Endothelial cell of umbilical vein (primary cell): ENCODE results near the gene CD19. TPM values are rescaled to one million over a fixed set of nuclear protein-coding genes. Genes with fewer than 3 reads are reported as not detected.

Source experiments
- BruUV-seq: library from RNA; stranded (reverse); fragments of 400-500 nt; replicated peaks from 2 replicates; lab custom pipeline; 2021; lab: Mats Ljungman, UMichigan
- CTCF ChIA-PET: fragments of 300-600, 350-600 bp; sonication (Branson Sonifier 250); formaldehyde crosslinking; loops from one replicate; lab custom pipeline; 2021; ENCODE audit warnings: antibody characterized with exemption, inconsistent platforms; lab: Charles Lee
- POLR2A ChIA-PET: fragments of 300-600, 350-600 bp; sonication (Branson Sonifier 250); formaldehyde crosslinking; loops from one replicate; lab custom pipeline; 2021; ENCODE audit warnings: antibody characterized with exemption, inconsistent platforms; lab: Charles Lee
- DNase-seq: peaks from one replicate; pipeline ENCODE4 v3.0.0-alpha.2; 2011; ENCODE audit warnings: low read depth, low spot score
- FAIRE-seq: peaks from 2 replicates; lab custom pipeline; 2011; peaks lifted over from hg19 to GRCh38; lab: Jason Lieb, UNC
- H2AFZ ChIP-seq: 2 replicates; pipeline ENCODE4 v1.6.0; 2012; ENCODE audit warnings: low read depth, low read length, control low read depth, inconsistent platforms
- H3K27ac ChIP-seq: 2 replicates; pipeline ENCODE4 v1.5.1; 2011; ENCODE audit warnings: low read depth, mild to moderate bottlenecking, control low read depth, low read length, moderate library complexity; ENCODE audit not compliant: insufficient read depth
- H3K27me3 ChIP-seq, 2 experiments: 2 replicates each; pipeline versions ENCODE4 v1.6.0 to v1.6.1; 2011; ENCODE audit warnings: low read length in 2 of 2, mixed read lengths in 1 of 2; ENCODE audit not compliant: control insufficient read depth in 2 of 2, insufficient read depth in 2 of 2
- H3K36me3 ChIP-seq, 2 experiments: 2 replicates in 1 of 2; 3 replicates in 1 of 2; pipeline ENCODE4 v1.5.1; 2011; ENCODE audit warnings: low read length in 2 of 2, mild to moderate bottlenecking in 1 of 2, moderate library complexity in 1 of 2; ENCODE audit not compliant: control insufficient read depth in 2 of 2, insufficient read depth in 2 of 2; ENCODE audit errors: extremely low read depth in 1 of 2
- H3K4me1 ChIP-seq: 3 replicates; pipeline ENCODE4 v1.5.1; 2011; ENCODE audit warnings: mild to moderate bottlenecking, low read length; ENCODE audit not compliant: control insufficient read depth, insufficient read depth; ENCODE audit errors: extremely low read depth
- H3K4me2 ChIP-seq: 2 replicates; pipeline ENCODE4 v1.6.1; 2011; ENCODE audit warnings: low read length, control low read depth, mixed read lengths; ENCODE audit not compliant: insufficient read depth
- H3K4me3 ChIP-seq, 3 experiments: fragments of 200-600 bp in 1 of 3; sonication (generic), shearing (Covaris generic) in 1 of 3; replicated peaks in 1 of 3; 2 replicates each; pipeline ENCODE4 v1.5.1; 2011 to 2016; ENCODE audit warnings: control low read depth in 3 of 3, low read length in 3 of 3, mild to moderate bottlenecking in 2 of 3, inconsistent platforms in 1 of 3, low read depth in 1 of 3, moderate library complexity in 1 of 3; ENCODE audit not compliant: insufficient read depth in 1 of 3
- H3K79me2 ChIP-seq: 2 replicates; pipeline ENCODE4 v1.6.0; 2012; ENCODE audit warnings: low read length, inconsistent platforms; ENCODE audit not compliant: control insufficient read depth, insufficient read depth
- H3K9ac ChIP-seq: replicated peaks from 2 replicates; pipeline ENCODE3; 2011; ENCODE audit warnings: low read length, control low read depth; ENCODE audit not compliant: insufficient read depth; ENCODE audit errors: extremely low read depth
- H3K9me1 ChIP-seq: replicated peaks from 3 replicates; pipeline ENCODE4 v1.6.0; 2011; ENCODE audit warnings: mild to moderate bottlenecking, low read length; ENCODE audit not compliant: control insufficient read depth, insufficient read depth; ENCODE audit errors: extremely low read depth
- H3K9me3 ChIP-seq: replicated peaks from 2 replicates; pipeline ENCODE4 v1.5.1; 2012; ENCODE audit warnings: low read length, inconsistent platforms; ENCODE audit not compliant: control insufficient read depth, insufficient read depth
- H4K20me1 ChIP-seq: replicated peaks from 2 replicates; pipeline ENCODE3; 2011; ENCODE audit warnings: mild to moderate bottlenecking, low read length; ENCODE audit not compliant: control insufficient read depth, insufficient read depth; ENCODE audit errors: extremely low read depth
- CTCF ChIP-seq, 2 donors: IDR thresholded peaks; 1 replicate in 1 of 2; 2 replicates in 1 of 2; pipeline ENCODE4 v1.5.1; 2011; ENCODE audit warnings: low read length in 2 of 2, mild to moderate bottlenecking in 2 of 2, moderate library complexity in 2 of 2, control low read depth in 1 of 2, inconsistent platforms in 1 of 2, low read depth in 1 of 2; ENCODE audit not compliant: insufficient read depth in 1 of 2; ENCODE audit errors: extremely low read depth in 1 of 2
- EZH2 ChIP-seq: IDR thresholded peaks from 2 replicates; pipeline ENCODE4 v1.6.1; 2012; ENCODE audit warnings: borderline replicate concordance, low read depth, mild to moderate bottlenecking, moderate library complexity, low read length, inconsistent platforms; ENCODE audit not compliant: severe bottlenecking
- FOS ChIP-seq: IDR thresholded peaks from 2 replicates; pipeline ENCODE4 v1.6.1; 2011; ENCODE audit warnings: mild to moderate bottlenecking, low read length, moderate library complexity, borderline replicate concordance; ENCODE audit not compliant: insufficient read depth
- GATA2 ChIP-seq: IDR thresholded peaks from 2 replicates; pipeline ENCODE4 v1.7.0; 2011; ENCODE audit warnings: low read depth, mild to moderate bottlenecking, moderate library complexity, mixed read lengths, low read length; ENCODE audit not compliant: insufficient read length, insufficient read depth
- JUN ChIP-seq: IDR thresholded peaks from 2 replicates; pipeline ENCODE4 v1.6.1; 2011; ENCODE audit warnings: borderline replicate concordance, low read depth; ENCODE audit not compliant: insufficient read length, insufficient read depth
- MYC ChIP-seq: IDR thresholded peaks from one replicate; pipeline ENCODE4 v1.6.1; 2011; ENCODE audit warnings: mild to moderate bottlenecking, low read depth, low read length
- POLR2A ChIP-seq: IDR thresholded peaks from 2 replicates; pipeline ENCODE4 v1.6.1; 2012; ENCODE audit warnings: low read depth, mild to moderate bottlenecking, control low read depth, low read length
- POLR2AphosphoS5 ChIP-seq: IDR thresholded peaks from 2 replicates; pipeline ENCODE4 v1.6.1; 2012; ENCODE audit warnings: low read depth, mild to moderate bottlenecking, control low read depth, low read length, moderate library complexity; ENCODE audit not compliant: insufficient read depth
- dilution Hi-C: fragments of 300-500 bp; cut with MboI; formaldehyde crosslinking; loops from one replicate; pipeline ENCODE4 v1.15.0; 2019; ENCODE audit warnings: low sequenced_read_pairs; ENCODE audit not compliant: extremely low pct_ligation_motif_present
- intact Hi-C: fragments of 100-400 bp; cut with micrococcal nuclease; formaldehyde crosslinking; loops from one replicate; pipeline ENCODE4 v1.10.0; 2022
- polyA plus RNA-seq, 4 experiments: library from polyadenylated mRNA; depleted of rRNA in 3 of 4; stranded (reverse) in 3 of 4; unstranded in 1 of 4; fragments of >200 nt; gene quantifications; 2 replicates each; pipeline versions ENCODE4 v1.2.1 to v1.2.3, GENCODE V29; 2011 to 2012; ENCODE audit warnings: missing spikeins in 1 of 4
- total RNA-seq: library from RNA; stranded (reverse); gene quantifications from 2 replicates; pipeline ENCODE4 v1.2.3, GENCODE V29; 2021
- TF ChIP-seq, protein P1 (sequence below): IDR thresholded peaks from 2 replicates; pipeline ENCODE4 v1.6.1; 2011; ENCODE audit not compliant: insufficient read depth, insufficient read length

Gene CD19
- total and polyA plus RNA-seq, 2 donors (not counting 3 experiments of a cell fraction or from before 2014, with no cell fraction given), result 0.06 TPM; not detected in 1

GRCh38 chr16:28964496-28964895 lies 32.7 kb downstream of the CD19 start:
- H2AFZ ChIP-seq, result no peak overlapping the region
- no TSS peak for BruUV-seq
- CTCF ChIA-PET, result no interaction called here
- FAIRE-seq (no peak), DNase-seq (no peak)
- no peak overlapping the region for H3K4me3 ChIP-seq
- no peak overlapping the region for H3K9ac ChIP-seq
- no peaks in the 10 kb centered on the region for H4K20me1 ChIP-seq
- peaks cover 12 to 28% of the 10 kb centered on the region in 2 experiments for H3K36me3 ChIP-seq
- H3K9me3 ChIP-seq, result no peaks in the 10 kb centered on the region
- no peak overlapping the region for H3K27ac ChIP-seq
- no peaks in the 10 kb centered on the region for H3K9me1 ChIP-seq
- intact Hi-C loops, result no loop called here
- no peak overlapping the region for H3K4me2 ChIP-seq
- H3K79me2 ChIP-seq, result no peaks in the 10 kb centered on the region
- no peaks in the 10 kb centered on the region for H3K27me3 ChIP-seq
- dilution Hi-C loops, result no loop called here
- POLR2A ChIA-PET, result no interaction called here
- TF ChIP-seq MYC (no peak), GATA2 (no peak), JUN (no peak), FOS (no peak), POLR2A (no peak), EZH2 (no peak), CTCF (IDR thresholded peaks at IDR 0.05; ENCODE audit: extremely low read depth in 1 of 2, insufficient read depth in 1 of 2, low read depth in 1 of 2, low read length in 2 of 2) (no peak), POLR2AphosphoS5 (no peak)
- TF ChIP-seq, protein P1, sequence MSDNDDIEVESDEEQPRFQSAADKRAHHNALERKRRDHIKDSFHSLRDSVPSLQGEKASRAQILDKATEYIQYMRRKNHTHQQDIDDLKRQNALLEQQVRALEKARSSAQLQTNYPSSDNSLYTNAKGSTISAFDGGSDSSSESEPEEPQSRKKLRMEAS, result no peak
- no peaks in the 10 kb centered on the region for H3K4me1 ChIP-seq
